NCI-H345 treated with DMSO at 0.1 percent for 48 hours (cell line): ENCODE results near the gene VSNL1.

ENCODE experiments used
- DNase-seq: peaks from one replicate; lab custom pipeline; 2025; ENCODE audit not compliant: unreplicated experiment; lab: John Stamatoyannopoulos, UW

Gene VSNL1

GRCh38 chr2:17580319-17580715, 39.8 kb downstream of the VSNL1 start:
- DNase-seq, result no peak

- no peak for DNase-seq
Observed at GRCh38 chr2:17581831-17582230, 41.3 kb downstream of the VSNL1 start.

GRCh38 chr2:17583166-17583565, 42.7 kb downstream of the VSNL1 start:
- DNase-seq, result peak; percentile 20

- no peak for DNase-seq
Observed at GRCh38 chr2:17583646-17584045, 43.1 kb downstream of the VSNL1 start.

GRCh38 chr2:17584689-17585088, 44.2 kb downstream of the VSNL1 start:
- DNase-seq, result peak; percentile 53

- DNase-seq, result no peak
Observed at GRCh38 chr2:17587469-17587868, 47.0 kb downstream of the VSNL1 start.

GRCh38 chr2:17588031-17588430, 47.5 kb downstream of the VSNL1 start:
- no peak for DNase-seq

- DNase-seq, result no peak
Observed at GRCh38 chr2:17589406-17590035, 49.0 kb downstream of the VSNL1 start.

- no peak for DNase-seq
Observed at GRCh38 chr2:17590342-17590911, 49.9 kb downstream of the VSNL1 start.

GRCh38 chr2:17591846-17592245, 51.4 kb downstream of the VSNL1 start:
- DNase-seq, result no peak

GRCh38 chr2:17592731-17593409, 52.4 kb downstream of the VSNL1 start:
- DNase-seq, result no peak

- DNase-seq, result no peak
Observed at GRCh38 chr2:17593445-17593840, 52.9 kb downstream of the VSNL1 start.

- DNase-seq, result no peak
Observed at GRCh38 chr2:17593841-17594491, 53.5 kb downstream of the VSNL1 start.

- no peak for DNase-seq
Observed at GRCh38 chr2:17594533-17595401, 54.3 kb downstream of the VSNL1 start.

GRCh38 chr2:17599617-17600016, 59.1 kb downstream of the VSNL1 start:
- DNase-seq, result no peak

GRCh38 chr2:17600556-17601204, 60.2 kb downstream of the VSNL1 start:
- no peak for DNase-seq

GRCh38 chr2:17604050-17604449, 63.6 kb downstream of the VSNL1 start:
- DNase-seq, result no peak

GRCh38 chr2:17605696-17606095, 65.2 kb downstream of the VSNL1 start:
- no peak for DNase-seq

GRCh38 chr2:17606851-17607250, 66.4 kb downstream of the VSNL1 start:
- no peak for DNase-seq

- no peak for DNase-seq
Observed at GRCh38 chr2:17607379-17607778, 66.9 kb downstream of the VSNL1 start.

GRCh38 chr2:17608251-17608650, 67.8 kb downstream of the VSNL1 start:
- no peak for DNase-seq
